NCI-H1694 treated with DMSO at 0.1 percent for 48 hours (cell line): ENCODE results near the gene GRIP2.

Source experiments
- DNase-seq: peaks from one replicate; lab custom pipeline; 2025; lab: John Stamatoyannopoulos, UW

The GRIP2 gene

GRCh38 chr3:14539742-14540491, at the start of gene GRIP2:
TSS of gene GRIP2 (minus strand) at chr3:14540342. CDS start at chr3:14540308, 34 bp downstream.
- DNase-seq: no peak

GRCh38 chr3:14588425-14589112, 48.4 kb upstream of the GRIP2 start:
- DNase-seq: no peak

- DNase-seq: no peak
Observed at GRCh38 chr3:14587740-14588360, 47.7 kb upstream of the GRIP2 start.

GRCh38 chr3:14586611-14587010, 46.5 kb upstream of the GRIP2 start:
- no peak for DNase-seq

GRCh38 chr3:14583548-14584091, 43.5 kb upstream of the GRIP2 start:
- no peak for DNase-seq

GRCh38 chr3:14582045-14582410, 41.9 kb upstream of the GRIP2 start:
- DNase-seq: no peak

- no peak for DNase-seq
Observed at GRCh38 chr3:14581334-14582044, 41.3 kb upstream of the GRIP2 start.

GRCh38 chr3:14577897-14578296, 37.8 kb upstream of the GRIP2 start:
- DNase-seq: no peak

- no peak for DNase-seq
Observed at GRCh38 chr3:14576163-14576562, 36.0 kb upstream of the GRIP2 start.

GRCh38 chr3:14574183-14574582, 34.0 kb upstream of the GRIP2 start:
- DNase-seq: no peak

GRCh38 chr3:14573706-14574105, 33.6 kb upstream of the GRIP2 start:
- no peak for DNase-seq

- DNase-seq: no peak
Observed at GRCh38 chr3:14570864-14571263, 30.7 kb upstream of the GRIP2 start.

- DNase-seq: no peak
Observed at GRCh38 chr3:14570089-14570488, 29.9 kb upstream of the GRIP2 start.

GRCh38 chr3:14569474-14570000, 29.4 kb upstream of the GRIP2 start:
- no peak for DNase-seq

- DNase-seq: no peak
Observed at GRCh38 chr3:14568269-14568668, 28.1 kb upstream of the GRIP2 start.

GRCh38 chr3:14566812-14567211, 26.7 kb upstream of the GRIP2 start:
- DNase-seq: no peak

- no peak for DNase-seq
Observed at GRCh38 chr3:14565868-14566588, 25.9 kb upstream of the GRIP2 start.

GRCh38 chr3:14564741-14565140, 24.6 kb upstream of the GRIP2 start:
- DNase-seq: no peak

- no peak for DNase-seq
Observed at GRCh38 chr3:14563946-14564539, 23.9 kb upstream of the GRIP2 start.

GRCh38 chr3:14562121-14562890, 22.2 kb upstream of the GRIP2 start:
- DNase-seq: no peak
